Measurements from ENCODE around the gene PACC1. TPM values are rescaled to one million over a fixed set of nuclear protein-coding genes. Genes with fewer than 3 reads are reported as not detected.

Gene PACC1
- total RNA-seq, 4 donors from 2014 or later: 3.3 to 33.2 (median 11.4) TPM

- H3K4me1 ChIP-seq: peaks cover 0 to 19% (median 0%) of the 10 kb centered on the region in 4 donors
Observed at GRCh38 chr1:212315907-212316306, 98.8 kb downstream of the PACC1 start.

GRCh38 chr1:212315184-212315583, 99.5 kb downstream of the PACC1 start:
- Histone ChIP-seq H3K27me3 (no peaks in the 10 kb centered on the region), H3K36me3 (peaks cover 0 to 11% (median 0%) of the 10 kb centered on the region in 3 donors), H3K9me3 (peaks cover 0 to 12% (median 0%) of the 10 kb centered on the region in 4 donors), H3K27ac (no peak overlapping the region), H3K4me1 (peaks cover 0 to 26% (median 2%) of the 10 kb centered on the region in 4 donors), H3K4me3 (no peak overlapping the region)
- DNase-seq (ENCODE audit: low spot score in 2 of 2): no peak
- 91 to 92% methylated on average over 2 of the region's 2 CpGs for WGBS, 2 donors
- TF ChIP-seq EP300 (IDR thresholded peaks at IDR 0.05) (no peak), CTCF (IDR thresholded peaks at IDR 0.05) (no peak), POLR2A (IDR thresholded peaks at IDR 0.05) (no peak)

More at GRCh38 chr1:212315907-212316306, 98.8 kb downstream of the PACC1 start:
- no peak overlapping the region for H3K4me3 ChIP-seq
- peaks cover 0 to 11% (median 0%) of the 10 kb centered on the region in 3 donors for H3K36me3 ChIP-seq
- no peak for DNase-seq (ENCODE audit: low spot score in 2 of 2)
- no peak overlapping the region for H3K27ac ChIP-seq
- peaks cover 0 to 12% (median 0%) of the 10 kb centered on the region in 4 donors for H3K9me3 ChIP-seq
- no peaks in the 10 kb centered on the region for H3K27me3 ChIP-seq
- TF ChIP-seq POLR2A (IDR thresholded peaks at IDR 0.05) (no peak), CTCF (IDR thresholded peaks at IDR 0.05) (no peak), EP300 (IDR thresholded peaks at IDR 0.05) (no peak)

Small RNAs within 50 kb of the gene (small RNA-seq; reads per million reads assigned to genes)
- gene SNORA16B: not detected

Other genes starting within 250 kb of the PACC1 start
- gene PPP2R5A, start 129.5 kb downstream of the PACC1 start, total RNA-seq: 10 to 100 TPM; 38.5 to 48.0 (median 41.7) TPM
- 100 to 1,000 TPM; 164 to 211 (median 164) TPM for gene NENF, start 18.0 kb upstream of the PACC1 start, total RNA-seq
- gene ATF3, start 193.9 kb upstream of the PACC1 start, total RNA-seq: 10 to 100 TPM; 12.3 to 19.2 (median 13.7) TPM